ENCODE data around the gene CD6. TPM values are rescaled to one million over a fixed set of nuclear protein-coding genes. Genes with fewer than 3 reads are reported as not detected.

Gene CD6
- polyA plus RNA-seq, 2 of the 4 experiments (the other 2 are of a cell fraction), result 0.06 TPM

DNA sequence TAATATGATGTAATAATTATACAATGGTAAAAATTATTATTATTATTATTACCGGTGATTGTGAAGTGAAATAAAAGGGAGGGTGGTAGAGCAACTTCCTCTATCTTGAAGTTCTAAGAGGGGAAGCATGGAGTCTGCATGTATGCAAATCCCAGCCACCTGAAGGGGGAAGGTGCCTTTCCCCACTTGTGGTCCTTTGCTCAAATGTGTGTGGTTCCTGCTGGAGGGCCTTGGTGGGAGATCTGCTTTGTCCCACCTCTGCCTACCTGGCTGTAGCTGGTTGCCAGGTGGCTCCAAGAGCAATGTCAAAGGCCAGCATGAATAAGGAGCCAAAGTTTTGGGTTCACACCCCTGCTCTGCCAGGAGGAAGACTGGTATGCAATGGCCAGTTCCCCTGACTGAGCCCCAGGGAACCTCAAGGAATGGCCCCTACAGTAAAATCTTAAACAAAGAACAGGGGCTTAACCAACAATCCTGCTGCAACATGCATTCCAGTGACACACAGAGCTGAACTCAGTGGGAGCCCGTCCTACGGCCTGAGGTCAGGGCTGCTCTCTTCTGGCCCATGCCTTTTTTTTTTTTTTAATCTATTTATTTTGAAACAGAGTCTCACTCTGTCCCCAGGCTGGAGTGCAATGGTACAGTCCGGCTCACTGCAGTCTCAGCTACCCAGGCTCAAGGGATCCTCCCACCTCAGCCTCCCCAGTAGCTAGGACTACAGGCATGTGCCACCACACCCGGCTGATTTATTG is 38.7 kb upstream of the CD6 start:
- CTCF ChIA-PET, result interaction anchor here (1.4 to 1.7 kb wide), 2 partner anchors 8 to 9 kb away, joined by 6 to 8 read pairs; no protein-coding TSS in a partner anchor
- TF ChIP-seq FOSB (CRISPR knock-in tag; IDR thresholded peaks at IDR 0.05) (no peak), BHLHE40 (IDR thresholded peaks at IDR 0.05; ENCODE audit: low read depth, low read length) (no peak), HOXA7 (CRISPR knock-in tag; IDR thresholded peaks at IDR 0.05) (no peak), HOXB13 (CRISPR knock-in tag; IDR thresholded peaks at IDR 0.05; ENCODE audit: low read depth) (no peak), HDAC2 (IDR thresholded peaks at IDR 0.05) (no peak), POLR2AphosphoS2 (conservative IDR thresholded peaks at IDR 0.05; ENCODE audit: low read length) (no peak), CEBPB (IDR thresholded peaks at IDR 0.05) (no peak)
- TF ChIP-seq, protein P1, sequence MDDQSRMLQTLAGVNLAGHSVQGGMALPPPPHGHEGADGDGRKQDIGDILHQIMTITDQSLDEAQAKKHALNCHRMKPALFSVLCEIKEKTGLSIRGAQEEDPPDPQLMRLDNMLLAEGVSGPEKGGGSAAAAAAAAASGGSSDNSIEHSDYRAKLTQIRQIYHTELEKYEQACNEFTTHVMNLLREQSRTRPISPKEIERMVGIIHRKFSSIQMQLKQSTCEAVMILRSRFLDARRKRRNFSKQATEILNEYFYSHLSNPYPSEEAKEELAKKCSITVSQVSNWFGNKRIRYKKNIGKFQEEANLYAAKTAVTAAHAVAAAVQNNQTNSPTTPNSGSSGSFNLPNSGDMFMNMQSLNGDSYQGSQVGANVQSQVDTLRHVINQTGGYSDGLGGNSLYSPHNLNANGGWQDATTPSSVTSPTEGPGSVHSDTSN (IDR thresholded peaks at IDR 0.05), result no peak
- no peak for DNase-seq (ENCODE audit: low read depth in 1 of 2, low spot score in 1 of 2)
- WGBS (ENCODE audit: missing lambda C conversion rate), result 84% methylated on average over 5 of the region's 5 CpGs
- ATAC-seq, result no peak
- Histone ChIP-seq H3K4me1 (no peaks in the 10 kb centered on the region), H3K27ac (no peak overlapping the region), H3K9me3 (no peaks in the 10 kb centered on the region), H3K4me2 (no peak overlapping the region), H3K4me3 (no peak overlapping the region)
- no peak for FAIRE-seq
- POLR2A ChIA-PET, result no interaction called here

DNA sequence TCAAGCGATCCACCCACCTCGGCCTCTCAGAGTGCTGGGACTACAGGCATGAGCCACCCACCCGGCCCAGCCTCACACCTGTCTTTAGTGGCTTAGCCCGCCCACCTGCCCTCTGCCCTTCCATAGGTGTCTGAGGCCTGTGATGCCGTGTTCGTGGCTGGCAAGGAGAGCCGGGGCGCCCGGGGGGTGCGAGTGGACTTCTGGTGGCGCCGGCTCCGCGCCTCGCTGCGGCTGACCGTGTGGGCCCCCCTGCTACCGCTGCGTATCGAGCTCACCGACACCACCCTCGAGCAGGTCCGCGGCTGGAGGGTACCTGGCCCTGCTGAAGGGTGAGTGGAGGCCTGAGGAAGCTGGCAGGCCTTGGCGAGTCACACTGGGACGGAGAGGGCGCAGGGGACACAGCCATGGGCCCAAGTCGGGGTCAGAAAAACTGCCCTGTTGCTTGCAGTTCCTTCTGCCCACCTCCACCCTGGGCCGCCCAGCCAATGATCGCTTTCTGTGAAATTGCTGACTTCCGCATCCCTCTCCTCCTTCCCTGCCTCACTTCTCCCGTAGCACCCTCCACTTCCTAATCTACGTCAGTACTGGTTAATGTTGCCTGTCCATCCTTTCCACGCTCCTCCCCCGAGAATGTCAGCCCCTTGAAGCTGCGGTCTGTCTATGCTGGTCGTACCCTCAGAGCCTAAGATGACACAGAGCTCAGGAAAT is 37.9 kb upstream of the CD6 start:
- TF ChIP-seq EHMT2 (IDR thresholded peaks at IDR 0.05; ENCODE audit: low read depth) (no peak), SREBF2 (IDR thresholded peaks at IDR 0.05) (no peak), ZNF302 (CRISPR knock-in tag; IDR thresholded peaks at IDR 0.05) (no peak), JUNB (IDR thresholded peaks at IDR 0.05) (no peak), ZFP36 (IDR thresholded peaks at IDR 0.05; ENCODE audit: borderline replicate concordance, partially characterized antibody) (no peak), CBX8 (IDR thresholded peaks at IDR 0.05) (no peak), EP300 (IDR thresholded peaks at IDR 0.05) (no peak), ESRRA (IDR thresholded peaks at IDR 0.05; ENCODE audit: borderline replicate concordance, low read length) (no peak), RNF2 (IDR thresholded peaks at IDR 0.05; ENCODE audit: borderline replicate concordance, low read depth) (no peak), RARB (CRISPR knock-in tag; IDR thresholded peaks at IDR 0.05) (no peak), CHD4 (IDR thresholded peaks at IDR 0.05; ENCODE audit: borderline replicate concordance) (no peak), NFE2L2 (conservative IDR thresholded peaks at IDR 0.05; ENCODE audit: low read length) (no peak), ZSCAN20 (CRISPR knock-in tag; IDR thresholded peaks at IDR 0.05) (no peak), POLR2A (IDR thresholded peaks at IDR 0.05; ENCODE audit: low read length) (no peak), MAFK (IDR thresholded peaks at IDR 0.05; ENCODE audit: partially characterized antibody) (no peak), HOXB13 (CRISPR knock-in tag; IDR thresholded peaks at IDR 0.05; ENCODE audit: low read depth) (no peak)
- Histone ChIP-seq H3K4me1 (no peaks in the 10 kb centered on the region), H3K4me2 (no peak overlapping the region), H3K4me3 (no peak overlapping the region), H3K9me3 (no peaks in the 10 kb centered on the region), H3K27ac (no peak overlapping the region)
- ChIA-PET CTCF (interaction anchor here (0.7 to 2.0 kb wide), 5 partner anchors 8 to 36 kb away, joined by 3 to 6 read pairs (median 6); no protein-coding TSS in a partner anchor), POLR2A (no interaction called here)
- no peak for ATAC-seq
- no peak for DNase-seq (ENCODE audit: low read depth in 1 of 2, low spot score in 1 of 2)
- 95% methylated on average over 25 of the region's 37 CpGs for WGBS (ENCODE audit: missing lambda C conversion rate)
- FAIRE-seq, result no peak

DNA sequence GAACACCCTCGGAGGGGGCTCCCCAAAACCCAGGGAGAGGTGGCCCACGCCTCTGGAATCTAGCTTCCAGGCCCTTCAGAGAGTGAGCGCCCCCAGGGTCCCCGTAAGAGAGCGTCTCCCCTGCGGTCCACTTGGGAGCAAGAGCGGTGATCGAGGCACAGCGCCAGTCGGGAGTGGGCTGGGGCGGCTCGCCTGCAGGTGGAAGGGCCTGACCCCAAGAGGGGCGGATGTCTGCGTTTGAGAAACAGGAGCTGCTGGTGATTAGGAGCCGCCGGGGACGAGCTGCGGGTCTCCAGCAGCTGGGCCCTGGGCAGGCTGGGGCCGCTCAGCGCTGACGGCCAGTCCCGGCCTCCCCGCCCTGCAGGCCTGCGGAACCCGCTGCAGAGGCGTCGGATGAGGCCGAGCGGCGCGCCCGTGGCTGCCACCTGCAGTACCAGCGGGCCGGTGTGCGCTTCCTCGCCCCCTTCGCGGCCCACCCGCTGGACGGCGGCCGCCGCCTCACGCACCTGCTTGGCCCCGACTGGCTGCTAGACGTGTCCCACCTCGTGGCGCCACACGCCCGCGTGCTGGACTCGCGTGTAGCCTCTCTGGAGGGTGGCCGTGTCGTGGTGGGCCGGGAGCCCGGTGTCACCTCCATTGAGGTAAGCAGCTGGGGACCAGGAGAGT is 37.2 kb upstream of the CD6 start:
- Histone ChIP-seq H3K4me2 (no peak overlapping the region), H3K4me1 (no peaks in the 10 kb centered on the region), H3K27ac (no peak overlapping the region), H3K4me3 (no peak overlapping the region), H3K9me3 (no peaks in the 10 kb centered on the region)
- ATAC-seq (no peak), DNase-seq (ENCODE audit: low read depth in 1 of 2, low spot score in 1 of 2) (no peak), FAIRE-seq (no peak)
- ChIA-PET CTCF (interaction anchor here (0.7 to 2.0 kb wide), 6 partner anchors 7 to 36 kb away, joined by 3 to 6 read pairs (median 6); no protein-coding TSS in a partner anchor), POLR2A (no interaction called here)
- TF ChIP-seq GATA3 (IDR thresholded peaks at IDR 0.05; ENCODE audit: borderline replicate concordance) (no peak), CBX8 (IDR thresholded peaks at IDR 0.05) (no peak), MYC (IDR thresholded peaks at IDR 0.05; ENCODE audit: borderline replicate concordance, low read length) (no peak), RNF2 (IDR thresholded peaks at IDR 0.05; ENCODE audit: borderline replicate concordance, low read depth) (no peak), ZSCAN20 (CRISPR knock-in tag; IDR thresholded peaks at IDR 0.05) (no peak), RFX5 (IDR thresholded peaks at IDR 0.05) (no peak), SMC3 (IDR thresholded peaks at IDR 0.05) (no peak), FOSL2 (IDR thresholded peaks at IDR 0.05) (no peak), FOSL2 (CRISPR knock-in tag; IDR thresholded peaks at IDR 0.05) (no peak)
- WGBS (ENCODE audit: missing lambda C conversion rate), result 90% methylated on average over 49 of the region's 57 CpGs
